ENCODE results near the gene PSMG3.

Gene PSMG3

DNA sequence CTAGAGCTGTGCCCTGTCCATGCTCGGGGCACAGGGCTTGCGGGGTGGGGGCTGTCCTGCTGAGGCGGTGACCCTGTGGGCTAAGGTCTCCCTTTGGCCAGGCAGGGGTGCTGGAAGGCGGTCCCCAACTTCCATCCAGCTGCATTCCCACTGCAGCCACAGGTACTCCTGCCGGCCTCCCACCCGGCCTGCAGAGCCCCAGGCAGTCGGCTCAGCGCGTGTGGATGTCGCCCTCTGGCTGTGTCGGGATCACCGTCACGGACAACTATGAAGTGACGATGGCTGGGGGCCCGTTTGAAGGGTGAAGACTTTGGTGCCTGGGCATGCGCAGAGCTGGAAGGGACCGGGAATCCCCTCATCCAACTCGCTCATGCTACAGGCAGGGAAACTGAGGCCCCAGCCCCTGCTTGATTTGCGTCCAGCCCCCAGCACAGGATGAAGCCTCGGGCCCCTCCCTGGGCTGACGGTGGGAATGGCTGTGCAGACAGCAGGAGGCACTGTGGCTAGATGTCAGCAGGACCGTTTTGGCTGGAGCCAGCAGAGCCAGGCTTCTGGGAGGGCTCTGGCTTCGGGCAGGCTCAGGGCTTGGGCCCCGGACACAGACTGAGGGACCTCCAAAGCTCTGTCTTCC, 11.5 kb downstream of the PSMG3 start:
- no peak for DNase-seq (ENCODE audit: low read depth)

DNA sequence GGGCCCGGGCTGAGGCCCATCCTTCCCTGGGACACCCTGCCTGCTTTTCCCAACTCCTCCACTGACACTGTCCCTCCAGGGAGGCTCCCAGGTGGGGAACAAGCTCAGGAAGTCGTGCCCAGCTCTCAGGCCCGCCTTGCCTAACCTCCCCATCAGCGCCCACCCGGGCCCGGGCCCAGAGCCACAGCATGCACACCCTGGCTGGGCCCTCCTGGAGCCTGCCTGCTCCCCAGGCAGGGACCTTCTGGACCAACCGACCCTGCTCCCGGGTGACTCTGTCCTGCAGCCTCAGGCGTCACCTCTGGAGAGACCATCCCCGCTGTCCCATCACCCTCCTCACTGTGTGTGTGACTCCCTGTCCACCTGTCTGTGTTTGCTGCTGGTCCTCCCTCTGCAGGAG, 12.1 kb downstream of the PSMG3 start:
- no peak for DNase-seq (ENCODE audit: low read depth)

DNA sequence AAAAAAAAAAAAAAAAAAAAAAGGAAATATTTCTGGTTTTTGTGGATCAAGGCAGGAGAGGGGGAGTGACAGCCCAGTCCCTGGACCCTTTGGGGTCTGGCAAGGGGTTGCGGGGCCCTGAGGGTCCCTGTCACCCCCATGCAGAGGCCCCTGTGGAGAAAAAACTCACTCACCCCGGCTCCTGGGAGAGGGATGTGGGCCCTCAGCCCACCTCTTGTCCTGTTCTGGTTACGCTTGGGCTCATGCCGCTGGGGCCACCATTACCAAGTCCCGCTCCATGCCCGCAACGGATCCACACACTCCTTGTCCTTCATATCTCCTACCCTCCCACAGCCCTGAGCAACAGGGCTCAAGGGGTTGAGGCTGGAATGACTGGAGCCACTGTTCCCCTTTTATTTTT, 12.8 kb downstream of the PSMG3 start:
- DNase-seq (ENCODE audit: low read depth) = no peak

DNA sequence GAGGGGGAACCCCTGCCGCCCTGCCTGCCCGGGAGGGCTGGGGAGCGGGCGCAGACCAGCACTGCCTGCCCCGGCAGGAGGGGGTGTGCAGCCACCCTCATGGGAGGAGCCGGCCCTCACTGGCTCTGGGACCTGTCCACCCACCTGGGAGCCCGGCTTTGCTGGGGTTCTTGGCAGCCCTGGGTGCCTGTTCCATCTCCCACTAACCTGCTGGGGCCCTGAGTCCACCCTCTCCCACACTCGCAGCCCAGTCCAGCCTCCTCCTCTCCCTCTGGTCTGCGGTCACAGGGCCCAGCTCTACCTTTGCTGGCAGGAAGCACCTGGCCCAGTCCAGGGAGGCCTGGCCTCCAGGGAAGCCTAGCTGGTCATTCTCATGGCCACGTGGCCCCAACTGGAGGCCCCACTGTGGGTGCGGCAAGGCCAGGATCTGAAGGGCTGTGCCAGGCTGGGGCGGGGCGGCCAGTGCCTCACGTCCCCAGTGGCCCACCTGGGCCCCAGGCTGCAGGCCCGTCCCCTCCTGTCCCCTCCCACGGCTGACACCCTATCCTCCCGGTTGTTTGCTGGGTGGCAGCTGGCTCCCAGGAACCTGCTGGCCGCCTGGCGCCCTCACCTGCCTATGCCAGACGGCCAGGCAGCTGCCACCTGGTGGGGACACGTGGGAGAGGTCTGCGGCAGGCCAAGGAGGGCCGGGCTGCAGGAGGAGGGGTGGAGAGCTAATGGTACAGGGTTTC, 13.9 kb downstream of the PSMG3 start, which contains the start of gene TMEM184A:
Gene TMEM184A (minus strand): TSS at position 393 of the 731 bp plus-strand sequence. CDS start 721 bp downstream, outside the sequence.
- no peak for DNase-seq (ENCODE audit: low read depth)

DNA sequence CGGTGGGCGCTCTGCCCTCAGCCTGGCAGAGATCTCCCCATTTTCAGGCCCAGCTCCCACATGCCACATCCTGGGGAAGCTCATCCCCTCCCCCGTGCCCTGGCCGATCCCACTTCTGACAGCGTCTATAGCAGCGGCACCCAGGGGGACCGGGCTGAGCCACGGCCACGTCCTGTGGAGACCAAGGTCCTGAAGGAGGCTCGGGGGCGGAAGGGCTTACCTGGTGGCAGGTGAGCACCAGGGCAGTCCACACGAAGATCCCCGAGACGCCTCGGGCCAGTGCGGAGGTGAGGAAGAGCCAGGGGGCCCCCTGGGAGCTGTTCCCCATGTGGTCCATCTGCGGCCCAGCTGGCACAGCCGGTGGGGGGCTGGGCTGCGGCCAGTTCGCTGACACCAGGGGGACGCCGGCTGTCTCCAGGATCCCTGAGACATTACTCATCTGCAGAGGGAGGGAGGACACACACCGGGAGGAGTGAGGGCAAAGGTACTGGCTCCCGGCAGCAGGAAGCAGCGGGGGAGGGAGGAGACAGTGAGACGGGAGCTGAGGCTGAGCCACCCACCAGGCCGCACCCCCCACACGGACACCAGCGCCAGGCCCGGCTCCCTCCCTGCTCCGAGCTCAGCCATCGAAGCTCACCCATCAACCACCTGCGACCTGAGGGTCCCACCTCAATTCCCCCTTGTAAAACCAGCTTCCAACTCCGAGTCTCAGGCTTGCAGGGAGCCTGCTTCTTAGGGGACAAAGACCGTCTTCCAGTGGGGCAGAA, 14.6 kb downstream of the PSMG3 start:
- no peak for DNase-seq (ENCODE audit: low read depth)

DNA sequence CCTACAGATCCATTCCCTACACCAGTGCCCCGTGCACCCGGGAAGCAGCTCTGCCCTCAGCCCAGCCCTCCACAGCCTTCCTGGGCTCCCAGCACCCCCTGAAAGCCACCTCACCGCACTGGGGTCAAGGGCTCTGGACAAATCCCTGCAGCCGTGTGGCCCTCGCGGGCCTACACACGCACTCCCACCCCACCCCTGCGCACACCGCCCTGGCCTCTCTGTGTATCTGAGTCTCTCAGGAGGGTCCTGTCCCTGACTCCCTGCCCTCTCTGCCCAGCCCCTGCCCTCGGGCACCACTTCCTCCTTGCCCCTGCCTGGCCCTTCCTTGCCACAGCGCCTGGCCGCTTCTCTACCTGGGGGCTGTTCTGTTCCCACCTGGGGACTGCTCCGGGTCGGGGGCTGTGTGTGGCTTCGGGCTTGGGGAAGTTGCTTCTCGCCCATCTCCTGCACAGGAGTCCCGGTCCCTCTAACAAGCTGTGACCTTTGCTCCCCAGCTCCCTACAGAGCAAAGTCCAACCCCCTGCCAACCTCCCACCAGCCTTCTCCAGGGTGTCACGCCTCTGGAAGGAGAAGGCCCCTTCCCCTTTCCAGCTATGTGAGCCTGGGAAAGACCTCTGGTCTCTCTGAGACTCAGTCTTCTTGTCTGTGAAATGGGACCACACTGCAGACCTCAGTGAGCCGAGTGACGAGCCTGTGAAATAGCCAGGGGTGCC, 15.3 kb downstream of the PSMG3 start:
- DNase-seq (ENCODE audit: low read depth) = no peak

DNA sequence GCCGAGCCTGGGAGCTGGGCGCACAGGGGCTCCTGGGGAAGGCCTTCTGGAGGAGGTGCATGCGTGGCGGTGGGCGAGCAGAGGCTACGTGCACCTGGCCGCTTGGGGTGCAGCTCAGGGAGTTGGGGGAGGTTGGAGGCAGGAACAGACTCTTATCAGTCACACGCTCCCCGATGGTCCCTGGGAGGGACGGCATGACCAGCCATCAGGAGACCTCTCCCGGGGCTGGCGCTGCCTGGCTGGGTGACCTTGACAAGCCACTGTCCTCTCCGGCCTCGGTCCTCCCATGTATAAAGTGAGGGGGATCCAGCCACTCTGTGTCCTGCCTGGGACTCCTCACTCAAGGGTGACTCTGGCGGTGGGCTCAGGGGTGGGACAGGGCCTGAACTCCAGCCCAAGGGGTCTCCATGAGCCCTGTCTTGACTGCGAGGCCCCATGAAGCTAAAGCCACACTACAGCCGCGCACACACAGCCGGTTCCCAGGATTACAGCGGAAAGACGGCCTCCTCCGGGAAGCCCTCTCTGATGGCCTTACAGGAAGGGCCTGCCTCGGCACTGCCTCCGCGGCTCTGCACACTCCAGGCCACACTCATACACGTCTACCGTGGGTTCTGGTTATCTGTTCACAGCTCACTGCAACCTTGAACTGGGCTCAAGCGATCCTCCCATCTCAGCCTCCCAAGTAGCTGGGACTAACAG, 16.2 kb downstream of the PSMG3 start:
- no peak for DNase-seq (ENCODE audit: low read depth)

DNA sequence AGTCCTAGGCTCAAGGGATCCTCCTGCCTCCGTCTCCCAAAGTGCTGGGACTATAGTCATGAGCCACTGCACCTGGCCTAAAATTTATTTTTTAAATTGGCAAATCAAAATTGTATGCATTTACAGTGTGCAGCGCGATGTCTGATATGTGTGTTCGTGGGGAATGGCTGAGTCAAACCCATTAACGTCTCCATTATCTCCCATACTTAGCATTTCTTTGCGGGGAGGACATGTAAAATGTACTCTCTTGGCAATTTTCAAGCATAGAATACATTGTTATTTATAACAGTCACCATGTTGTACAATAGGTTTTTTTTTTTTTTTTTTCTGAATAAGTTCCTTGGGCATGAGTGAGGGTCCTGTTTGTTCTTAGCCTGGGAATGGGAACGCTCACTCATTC, 17.6 kb downstream of the PSMG3 start:
- DNase-seq (ENCODE audit: low read depth) = no peak

DNA sequence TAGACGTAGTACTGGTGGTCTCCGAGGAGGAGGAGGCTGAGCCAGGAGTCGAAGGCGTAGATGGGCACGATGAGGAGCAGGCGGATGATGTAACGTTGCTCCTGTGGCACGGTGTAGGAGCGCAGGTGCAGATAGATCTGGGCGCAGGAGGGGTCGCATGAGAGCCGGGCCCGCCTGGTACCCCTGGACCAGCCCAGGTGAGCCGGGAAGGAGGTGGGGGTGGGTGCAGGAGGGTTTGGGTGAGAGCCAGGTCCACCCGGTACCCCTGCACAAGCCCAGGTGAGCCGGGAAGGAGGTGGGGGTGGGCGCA, 19.0 kb downstream of the PSMG3 start:
- DNase-seq (ENCODE audit: low read depth) = no peak

DNA sequence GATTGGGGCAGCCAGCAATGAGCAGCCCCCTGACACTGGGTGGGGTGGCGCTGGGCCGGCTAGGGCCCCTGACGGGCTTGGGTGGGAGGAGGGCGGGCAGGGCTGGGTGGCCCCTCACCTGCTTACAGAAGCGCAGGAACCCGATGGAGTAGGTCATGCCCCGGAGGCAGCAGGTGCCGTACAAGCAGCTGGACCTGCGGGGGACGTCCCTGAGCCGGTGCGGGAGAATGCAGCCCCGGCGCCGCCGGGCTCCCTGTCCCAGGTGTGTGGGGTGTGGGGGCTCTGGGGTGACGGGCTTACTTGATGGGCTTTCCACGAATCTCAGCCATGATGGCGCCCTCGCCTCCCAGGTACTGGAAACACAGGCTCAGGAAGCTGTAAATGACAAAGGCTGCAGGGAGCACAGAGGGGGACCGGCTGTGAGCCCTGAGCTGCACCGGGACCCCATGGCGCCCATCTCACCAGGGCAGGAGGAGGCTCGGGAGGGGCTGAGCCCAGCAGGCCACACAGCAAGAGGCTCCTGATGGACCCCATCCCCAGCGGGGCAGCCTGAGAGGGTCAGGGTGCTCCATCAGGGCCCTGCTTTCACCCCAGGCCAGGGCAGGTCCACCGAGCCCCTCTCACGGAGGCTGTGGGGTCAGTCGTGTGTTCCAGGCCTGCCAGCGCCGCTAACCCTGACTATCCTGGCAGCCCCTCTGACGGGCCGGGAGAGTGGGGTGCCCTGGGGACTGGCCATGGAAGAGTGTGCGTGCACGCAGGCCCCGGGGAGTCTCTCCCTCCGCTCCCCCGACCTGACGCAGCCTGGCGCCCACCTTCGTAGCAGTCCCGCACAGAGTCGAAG, 19.6 kb downstream of the PSMG3 start:
- DNase-seq (ENCODE audit: low read depth) = no peak

DNA sequence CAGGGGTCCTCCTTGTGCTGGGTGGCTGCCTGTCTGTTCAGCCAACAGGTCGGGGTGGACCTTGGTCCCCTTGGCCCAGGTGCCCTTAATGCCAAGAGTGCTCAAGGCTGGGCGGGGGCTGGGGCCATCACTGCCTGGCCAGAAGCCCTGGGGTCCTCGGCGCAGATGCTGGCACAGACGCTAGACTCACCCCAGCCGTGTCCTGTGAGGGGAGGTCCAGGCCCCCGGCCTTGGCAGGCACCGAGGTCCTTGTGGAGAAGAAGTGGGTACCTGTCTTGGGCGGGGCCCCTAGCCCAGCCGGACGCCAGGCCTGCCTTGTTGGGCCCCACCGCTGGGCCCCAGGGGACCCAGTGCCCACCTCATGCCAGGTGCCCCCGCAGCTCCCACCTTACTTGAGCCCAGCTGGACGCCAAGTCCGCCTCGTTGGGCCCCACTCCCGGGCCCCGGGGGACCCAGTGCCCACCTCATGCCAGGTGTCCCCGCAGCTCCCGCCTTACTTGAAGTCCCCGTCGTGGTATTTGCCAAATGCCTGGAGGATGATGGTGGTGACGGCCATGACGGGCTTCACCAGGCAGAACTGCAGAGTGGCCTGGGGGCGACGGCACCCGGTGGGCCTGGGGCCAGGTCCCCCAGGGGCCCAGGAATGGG, 20.4 kb downstream of the PSMG3 start:
- no peak for DNase-seq (ENCODE audit: low read depth)

DNA sequence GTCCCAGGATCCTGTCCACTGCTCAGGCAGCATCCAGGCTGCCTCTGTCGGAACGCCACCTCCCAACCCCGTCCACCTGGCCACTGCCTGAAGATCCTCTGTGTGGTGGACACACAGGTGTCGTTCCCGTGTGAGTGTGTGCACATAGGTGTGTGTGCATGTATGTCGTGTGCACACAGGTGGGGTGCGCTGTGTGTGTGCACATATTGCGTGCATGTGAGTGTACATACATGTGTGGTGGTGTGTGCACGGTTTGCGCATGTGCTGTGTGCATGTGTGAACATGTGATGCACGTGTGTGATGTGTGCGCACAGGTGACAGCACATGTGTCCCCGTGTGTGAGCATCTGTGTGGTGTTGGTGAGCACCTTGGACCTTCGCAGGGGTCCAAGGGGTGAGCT, 20.9 kb downstream of the PSMG3 start:
- no peak for DNase-seq (ENCODE audit: low read depth)

DNA sequence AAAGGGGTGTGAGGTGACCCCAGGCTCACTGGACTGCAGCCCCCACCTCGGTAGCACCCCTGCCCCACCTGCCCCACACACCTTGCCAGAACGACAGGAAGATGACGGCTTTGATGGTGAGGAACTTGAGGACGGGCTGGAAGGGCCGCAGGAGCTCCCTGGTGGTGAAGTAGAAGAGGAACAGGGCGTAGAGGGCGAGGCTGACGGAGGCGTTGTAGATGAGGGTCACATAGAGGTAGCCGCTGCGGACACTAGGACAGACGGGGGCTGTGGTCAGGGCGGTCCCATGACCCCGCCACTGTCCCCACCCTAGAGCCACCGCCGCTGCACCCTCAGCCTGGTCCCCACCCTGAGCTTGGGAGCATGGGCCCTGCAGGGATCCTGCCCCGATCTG, 21.4 kb downstream of the PSMG3 start:
- no peak for DNase-seq (ENCODE audit: low read depth)

DNA sequence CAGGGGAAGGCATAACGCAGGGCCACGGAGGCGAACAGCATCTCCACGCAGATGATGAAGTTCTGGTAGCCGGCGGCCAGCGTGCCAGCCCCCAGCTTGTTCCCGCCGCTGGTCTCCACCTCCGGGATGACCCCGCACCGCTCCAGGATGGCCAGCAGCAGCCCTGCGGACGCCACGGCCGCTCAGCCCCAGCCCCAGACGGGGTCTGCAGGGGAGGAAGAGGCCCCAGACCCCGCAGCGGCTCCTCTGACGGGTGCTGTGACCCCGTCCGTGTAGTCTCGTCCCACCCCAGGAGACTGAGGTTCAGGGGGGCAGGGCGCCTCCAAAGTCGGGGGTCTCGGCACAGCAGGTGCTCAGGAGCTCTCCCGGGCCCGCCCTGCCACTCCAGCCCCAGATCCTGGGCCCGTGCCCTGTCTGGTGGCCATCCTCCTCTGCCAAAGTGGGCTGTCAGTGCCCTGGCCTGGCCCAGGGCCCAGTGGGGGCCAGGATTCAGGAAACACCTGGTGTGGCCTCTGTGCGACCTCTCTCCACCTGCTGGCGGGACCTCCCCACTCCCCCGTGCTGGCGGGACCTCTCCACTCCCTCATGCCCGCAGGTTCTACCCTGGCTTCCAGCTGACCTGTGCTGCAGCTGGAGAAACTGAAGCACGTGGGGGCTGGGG, 21.9 kb downstream of the PSMG3 start:
- no peak for DNase-seq (ENCODE audit: low read depth)

DNA sequence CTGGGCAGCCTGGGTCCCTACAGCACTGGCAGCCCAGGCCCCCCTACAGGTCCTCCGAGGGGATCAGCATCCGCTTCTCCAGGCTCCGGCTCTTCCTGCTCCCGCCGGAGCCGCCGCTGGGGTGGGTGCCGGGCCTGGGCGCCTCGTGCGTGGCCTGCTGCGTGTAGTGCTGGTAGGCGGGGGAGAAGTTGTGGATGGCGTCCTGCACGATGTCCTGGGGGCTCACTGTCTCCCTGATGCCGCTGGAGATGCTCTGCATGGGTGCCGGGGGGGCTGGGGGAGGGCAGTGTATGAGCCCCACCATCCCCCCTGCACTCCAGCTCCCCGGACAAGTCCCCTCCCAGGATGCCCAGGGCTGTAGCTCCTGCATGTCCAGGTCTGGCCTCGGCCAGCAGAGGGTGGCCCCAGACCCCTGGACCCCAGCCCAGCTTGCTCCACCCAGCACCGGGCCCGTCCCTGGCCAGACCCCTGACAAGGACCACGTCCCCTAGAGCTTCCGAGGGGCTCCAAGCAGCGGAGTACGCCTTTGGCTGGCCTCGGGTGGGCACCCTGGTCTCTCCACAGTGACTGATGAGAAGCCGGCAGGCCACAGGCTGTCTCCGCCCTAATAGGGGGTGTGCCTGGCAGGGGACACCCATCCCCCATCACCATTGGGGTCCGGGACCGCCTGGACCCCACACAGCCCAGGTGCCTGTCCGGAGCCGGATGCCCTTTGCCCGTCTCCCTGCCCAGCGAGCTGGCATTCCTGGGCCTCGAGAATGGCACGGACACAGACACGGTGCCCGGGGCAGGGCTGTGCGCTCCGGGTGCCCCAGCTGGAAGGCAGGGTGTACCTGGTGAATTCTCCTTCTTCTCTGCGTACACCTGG, 22.7 kb downstream of the PSMG3 start:
- DNase-seq (ENCODE audit: low read depth) = no peak

DNA sequence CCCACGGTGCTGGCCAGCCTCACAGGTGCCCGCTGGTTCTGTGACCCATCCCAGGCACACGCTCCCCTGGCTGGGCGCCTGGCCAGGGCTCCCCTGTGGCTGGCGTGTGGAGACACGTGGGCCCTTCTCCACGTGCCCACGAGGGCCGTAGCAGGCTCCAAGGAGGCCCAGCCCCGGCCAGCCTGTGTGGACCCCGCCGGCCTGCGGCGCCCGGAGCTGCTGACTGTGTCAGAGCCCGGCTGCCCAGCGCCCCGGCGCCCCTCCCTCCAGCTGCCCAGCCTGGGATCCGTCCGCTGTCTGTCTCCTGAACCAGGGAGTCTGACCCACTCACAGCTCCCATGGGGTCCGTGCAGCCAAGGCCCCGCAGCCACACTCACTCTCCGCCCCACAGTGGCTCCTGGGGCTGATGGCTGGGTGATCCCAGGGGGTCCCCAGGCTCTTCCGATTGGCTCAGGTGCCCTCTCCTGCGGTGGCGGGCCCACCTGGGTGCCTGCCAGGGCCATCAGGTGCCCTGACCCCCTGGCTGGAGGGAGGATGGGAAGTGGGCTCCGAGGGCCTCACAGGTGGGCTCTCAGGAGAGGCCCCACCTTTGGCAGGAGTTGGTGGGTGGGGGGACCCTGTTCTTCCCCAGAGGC, 23.4 kb downstream of the PSMG3 start:
- DNase-seq (ENCODE audit: low read depth) = no peak

DNA sequence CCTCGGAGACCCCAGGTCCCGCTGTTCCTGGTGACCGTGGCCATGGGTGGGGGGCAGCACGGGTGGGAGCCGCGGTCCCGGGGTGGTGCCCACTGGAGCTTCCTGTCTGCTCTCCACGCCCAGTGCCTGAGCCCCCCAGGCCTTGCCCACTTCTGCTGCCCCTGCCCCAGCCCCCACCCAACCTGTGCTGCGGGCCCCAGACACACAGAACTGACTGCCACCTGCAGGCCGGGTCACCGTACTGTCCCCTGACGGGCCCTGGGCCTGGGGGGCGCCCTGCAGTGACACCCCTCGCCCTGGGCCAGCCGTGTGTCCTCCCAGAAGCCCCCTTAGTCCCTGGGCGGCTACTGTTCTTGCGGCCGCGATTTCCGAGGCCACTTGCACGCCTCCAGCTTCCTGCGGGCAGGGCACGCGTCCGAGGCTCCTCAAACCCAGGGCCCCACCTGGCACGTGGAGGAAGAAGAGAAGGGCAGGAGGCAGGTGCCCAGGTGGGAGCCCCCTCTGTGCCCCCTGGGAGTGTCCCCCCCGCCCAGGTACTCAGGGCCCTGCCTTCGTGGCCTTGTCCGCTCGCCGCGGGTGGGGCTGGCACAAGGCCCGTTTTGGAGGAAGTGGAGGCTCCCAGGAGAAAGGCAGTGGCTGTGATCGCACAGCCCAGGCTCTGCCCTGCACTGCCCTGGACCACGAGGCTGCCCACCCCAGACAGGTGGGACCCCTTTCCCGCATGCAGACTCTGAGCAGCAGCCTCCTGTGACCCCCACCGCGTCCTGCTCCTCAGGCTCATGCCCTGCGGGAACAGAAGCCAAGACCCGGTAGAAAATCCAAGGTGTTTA, 24.2 kb downstream of the PSMG3 start:
- no peak for DNase-seq (ENCODE audit: low read depth)
